Activated CD8-positive, alpha-beta memory T cell treated with anti-CD3 and anti-CD28 coated beads for 4 hours (primary cell): Measurements from ENCODE around the gene SNX9.

Source experiments
- DNase-seq, 2 donors: peaks; one replicate each; pipeline ENCODE4 v3.0.0-alpha.2; 2020; ENCODE audit warnings: low read depth in 2 of 2

SNX9 gene

GRCh38 chr6:157859775-157860504 lies 36.9 kb downstream of the SNX9 start:
- no peak for DNase-seq

- DNase-seq, result no peak
Observed at GRCh38 chr6:157860505-157860991, 37.5 kb downstream of the SNX9 start.

- no peak for DNase-seq
Observed at GRCh38 chr6:157861184-157861583, 38.1 kb downstream of the SNX9 start.

- no peak for DNase-seq
Observed at GRCh38 chr6:157861814-157862213, 38.8 kb downstream of the SNX9 start.

GRCh38 chr6:157862706-157863105 lies 39.7 kb downstream of the SNX9 start:
- DNase-seq, result no peak

- DNase-seq, result no peak
Observed at GRCh38 chr6:157864185-157864761, 41.2 kb downstream of the SNX9 start.

- no peak for DNase-seq
Observed at GRCh38 chr6:157865249-157865648, 42.2 kb downstream of the SNX9 start.

GRCh38 chr6:157867155-157867559 lies 44.1 kb downstream of the SNX9 start:
- DNase-seq, result no peak

GRCh38 chr6:157867981-157868380 lies 44.9 kb downstream of the SNX9 start:
- no peak for DNase-seq

- no peak for DNase-seq
Observed at GRCh38 chr6:157868835-157869234, 45.8 kb downstream of the SNX9 start.

GRCh38 chr6:157869673-157870302 lies 46.7 kb downstream of the SNX9 start:
- DNase-seq, result no peak

GRCh38 chr6:157873735-157874344 lies 50.8 kb downstream of the SNX9 start:
- peak; percentile 68 to 69 for DNase-seq

- no peak for DNase-seq
Observed at GRCh38 chr6:157877149-157877548, 54.1 kb downstream of the SNX9 start.

GRCh38 chr6:157877573-157878438 lies 54.8 kb downstream of the SNX9 start:
- DNase-seq, result no peak

- DNase-seq, result no peak
Observed at GRCh38 chr6:157879034-157879872, 56.2 kb downstream of the SNX9 start.

- no peak for DNase-seq
Observed at GRCh38 chr6:157879873-157880254, 56.8 kb downstream of the SNX9 start.

GRCh38 chr6:157880534-157880933 lies 57.5 kb downstream of the SNX9 start:
- DNase-seq, result no peak

- no peak for DNase-seq
Observed at GRCh38 chr6:157881342-157881741, 58.3 kb downstream of the SNX9 start.

GRCh38 chr6:157884756-157885155 lies 61.7 kb downstream of the SNX9 start:
- DNase-seq, result no peak

GRCh38 chr6:157885211-157885788 lies 62.3 kb downstream of the SNX9 start:
- peak; percentile 12 to 33 for DNase-seq
